HG03442 (cell line): ENCODE data around the gene ZNF398.
A peak's percentile ranks its signal among the peaks of the same experiment; 100 is the strongest.

Experiments used
- ATAC-seq: cut with Tn5 transposase; IDR thresholded peaks from one replicate; pipeline ENCODE4 v1.9.1; 2021; ENCODE audit warnings: mild to moderate bottlenecking, moderate library complexity; ENCODE audit not compliant: unreplicated experiment

Gene ZNF398

GRCh38 chr7:149147752-149148653, 750 bp downstream of the ZNF398 start:
- ATAC-seq = peak; percentile 29

- ATAC-seq = no peak
These were observed 3.7 kb downstream of the ZNF398 start for GRCh38 chr7:149150981-149151380.

- no peak for ATAC-seq
These were observed 6.1 kb downstream of the ZNF398 start for GRCh38 chr7:149153346-149153745.

- ATAC-seq = no peak
These were observed 6.8 kb downstream of the ZNF398 start for GRCh38 chr7:149154056-149154455.

- ATAC-seq = no peak
These were observed 9.6 kb downstream of the ZNF398 start for GRCh38 chr7:149156898-149157297.

- no peak for ATAC-seq
These were observed 14.1 kb downstream of the ZNF398 start for GRCh38 chr7:149161241-149161848.

GRCh38 chr7:149166142-149166541, 18.9 kb downstream of the ZNF398 start:
- no peak for ATAC-seq

GRCh38 chr7:149166630-149167352, 19.5 kb downstream of the ZNF398 start:
- no peak for ATAC-seq

GRCh38 chr7:149171892-149172533, 24.8 kb downstream of the ZNF398 start:
- ATAC-seq = no peak

GRCh38 chr7:149172534-149172920, 25.3 kb downstream of the ZNF398 start:
- ATAC-seq = no peak

GRCh38 chr7:149175150-149175549, 27.9 kb downstream of the ZNF398 start:
- ATAC-seq = no peak

- no peak for ATAC-seq
These were observed 32.0 kb downstream of the ZNF398 start for GRCh38 chr7:149179241-149179640.

- no peak for ATAC-seq
These were observed 33.6 kb downstream of the ZNF398 start for GRCh38 chr7:149180722-149181449.

GRCh38 chr7:149181450-149181790, 34.2 kb downstream of the ZNF398 start:
- ATAC-seq = no peak

GRCh38 chr7:149184274-149184673, 37.0 kb downstream of the ZNF398 start:
- no peak for ATAC-seq

- ATAC-seq = no peak
These were observed 41.0 kb downstream of the ZNF398 start for GRCh38 chr7:149188213-149188612.

- ATAC-seq = no peak
These were observed 41.5 kb downstream of the ZNF398 start for GRCh38 chr7:149188637-149189259.

- no peak for ATAC-seq
These were observed 44.6 kb downstream of the ZNF398 start for GRCh38 chr7:149191851-149192250.

- ATAC-seq = no peak
These were observed 47.5 kb downstream of the ZNF398 start for GRCh38 chr7:149194799-149195179.
